GM21529 (cell line): ENCODE data around the gene NAPG.
"Not testable (repeated sequence)": the region's sequence is repeated elsewhere in the genome, so short reads cannot be mapped to it uniquely, and the experiment has no call there.

Experiments
- ATAC-seq: cut with Tn5 transposase; IDR thresholded peaks from one replicate; pipeline ENCODE4 v1.9.1; 2021; ENCODE audit not compliant: unreplicated experiment

Gene NAPG

DNA sequence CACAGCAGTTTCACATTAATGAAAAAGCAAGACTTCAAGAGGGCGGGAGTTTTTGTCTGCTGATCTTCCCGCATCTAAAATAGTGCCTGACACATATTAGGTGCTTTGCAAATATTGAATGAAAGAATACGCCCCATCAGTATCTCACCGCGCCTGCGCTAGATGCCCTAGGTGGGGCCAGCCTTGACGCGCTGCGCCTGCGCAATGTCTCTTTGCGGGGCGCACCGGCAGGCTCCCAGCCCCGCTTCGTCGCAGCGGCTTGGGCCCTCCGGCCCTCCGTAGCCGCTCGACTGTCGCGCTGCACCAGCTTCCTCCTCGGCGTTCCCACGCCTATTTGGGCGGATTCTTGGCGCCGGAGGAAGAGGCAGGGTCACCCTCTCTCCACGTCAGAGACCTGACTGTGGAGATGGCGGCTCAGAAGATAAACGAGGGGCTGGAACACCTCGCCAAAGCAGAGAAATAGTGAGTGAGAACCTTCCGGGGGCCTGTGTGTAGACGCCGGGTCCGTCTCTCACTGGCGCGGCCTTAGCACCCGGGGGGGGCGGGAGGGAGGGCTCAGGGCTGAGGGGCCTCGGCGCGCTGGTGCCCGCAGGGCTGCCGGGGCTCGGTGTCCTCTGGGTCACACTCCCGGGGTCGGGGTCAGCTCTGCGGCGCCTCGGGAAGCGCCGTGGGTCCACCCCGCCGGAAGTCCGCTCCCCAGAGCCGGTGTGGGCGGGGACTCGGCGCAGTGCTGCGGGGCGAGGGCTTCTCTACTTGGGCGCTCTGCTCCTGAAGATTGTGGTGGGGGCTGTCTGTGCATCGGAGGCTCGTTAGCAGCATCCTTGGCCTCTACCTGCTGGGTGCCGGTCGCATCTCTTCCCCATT, at the start of gene NAPG:
Gene NAPG (plus strand): TSS at position 331 of the 864 bp plus-strand sequence. CDS start 76 bp downstream, at position 407.
- ATAC-seq = peak; percentile 68

DNA sequence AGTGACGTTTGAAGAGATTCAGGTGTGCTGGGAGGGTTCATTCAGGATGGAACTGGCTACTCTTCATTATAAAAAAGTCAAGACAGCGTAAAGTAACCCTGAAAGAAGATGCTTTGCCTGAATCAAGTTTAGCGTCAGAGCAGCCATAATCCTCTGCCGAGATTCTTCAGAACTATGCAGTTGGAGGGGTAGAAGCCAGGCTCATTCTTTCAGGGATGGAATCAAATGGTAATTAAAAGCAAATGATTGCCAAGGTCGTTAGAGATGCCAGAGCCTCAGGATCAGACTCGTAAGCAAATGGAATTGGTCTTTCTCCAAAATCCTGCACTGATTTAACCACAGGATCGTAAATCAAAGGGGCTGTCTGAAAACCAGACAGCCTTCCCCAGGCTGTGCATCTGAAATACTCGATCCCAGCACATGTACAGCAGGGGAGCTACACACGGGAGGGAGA, 49.5 kb upstream of the NAPG start:
- no peak for ATAC-seq

DNA sequence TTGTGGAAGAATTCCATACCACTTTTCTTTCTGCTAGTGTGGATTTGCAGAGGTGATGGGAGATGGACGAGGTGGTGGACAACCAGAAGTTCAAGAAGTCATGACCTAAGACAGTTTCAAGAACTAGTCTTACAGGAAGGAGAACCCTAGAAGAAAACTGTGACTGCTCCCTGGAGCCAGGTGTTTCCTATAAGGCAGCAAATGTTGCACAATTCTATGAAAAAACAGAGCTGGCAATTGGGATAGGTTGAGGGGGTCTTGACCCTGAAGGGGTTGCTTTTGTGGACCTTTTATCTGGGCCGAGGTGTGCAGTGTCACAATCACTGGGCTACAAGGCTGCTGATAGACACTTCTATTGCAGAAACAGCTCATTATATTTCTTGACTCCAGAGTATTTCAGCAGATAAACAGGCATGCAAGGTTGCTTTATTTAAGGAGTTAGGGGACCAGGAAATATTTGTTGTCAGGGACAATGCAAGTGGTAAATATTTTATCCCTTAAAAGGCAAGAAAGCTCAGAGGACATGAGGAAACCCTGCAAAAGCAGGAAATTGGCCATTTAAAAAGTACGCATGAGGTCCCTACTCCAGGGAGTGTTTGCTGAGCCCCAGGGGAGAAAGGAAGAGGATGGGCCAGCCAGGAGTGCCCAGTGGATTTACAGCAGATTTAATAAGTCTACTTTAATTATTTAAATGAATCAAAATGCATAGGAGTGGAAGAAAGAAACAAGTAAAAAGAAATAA, 48.5 kb upstream of the NAPG start:
- ATAC-seq = no peak

DNA sequence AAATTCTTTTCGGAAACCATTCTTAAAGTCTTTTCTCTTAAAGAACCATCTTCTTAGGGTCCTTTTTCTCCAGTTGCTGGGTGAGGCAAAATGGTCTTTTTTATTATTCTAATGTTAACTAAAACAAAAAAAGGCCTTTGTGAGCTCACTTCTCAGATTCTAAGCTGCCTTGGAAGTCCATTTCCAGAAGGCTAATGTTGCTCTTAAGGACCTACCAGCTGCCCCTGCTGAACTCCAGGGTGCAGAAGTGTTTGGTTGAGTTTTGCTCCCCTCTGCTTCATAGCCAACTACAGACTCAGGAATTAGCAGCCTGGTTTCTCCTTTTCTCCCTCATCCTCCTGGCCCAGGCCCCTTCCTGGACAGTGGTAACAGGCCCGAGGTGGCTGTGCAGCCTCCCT, 48.0 kb upstream of the NAPG start:
- no peak for ATAC-seq

DNA sequence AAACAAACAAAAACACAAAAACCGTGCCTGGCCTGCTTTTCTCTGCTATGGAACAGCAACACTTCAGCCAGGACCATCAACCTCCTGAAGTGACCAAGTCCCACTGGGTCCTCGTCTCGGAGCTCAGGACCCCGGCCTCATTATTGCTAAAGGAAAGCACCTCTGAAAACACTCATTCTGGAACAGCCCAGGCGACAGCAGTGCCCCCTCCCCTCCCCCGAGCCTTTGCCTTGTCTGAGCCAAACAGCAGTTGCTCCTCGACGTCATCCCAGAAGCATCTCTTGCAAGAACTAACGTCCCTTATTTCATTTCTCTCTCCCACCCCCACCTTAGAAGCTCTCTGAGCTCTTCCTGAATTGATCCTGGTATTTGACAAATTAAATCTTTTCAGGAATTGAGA, 44.0 kb upstream of the NAPG start:
- no peak for ATAC-seq

DNA sequence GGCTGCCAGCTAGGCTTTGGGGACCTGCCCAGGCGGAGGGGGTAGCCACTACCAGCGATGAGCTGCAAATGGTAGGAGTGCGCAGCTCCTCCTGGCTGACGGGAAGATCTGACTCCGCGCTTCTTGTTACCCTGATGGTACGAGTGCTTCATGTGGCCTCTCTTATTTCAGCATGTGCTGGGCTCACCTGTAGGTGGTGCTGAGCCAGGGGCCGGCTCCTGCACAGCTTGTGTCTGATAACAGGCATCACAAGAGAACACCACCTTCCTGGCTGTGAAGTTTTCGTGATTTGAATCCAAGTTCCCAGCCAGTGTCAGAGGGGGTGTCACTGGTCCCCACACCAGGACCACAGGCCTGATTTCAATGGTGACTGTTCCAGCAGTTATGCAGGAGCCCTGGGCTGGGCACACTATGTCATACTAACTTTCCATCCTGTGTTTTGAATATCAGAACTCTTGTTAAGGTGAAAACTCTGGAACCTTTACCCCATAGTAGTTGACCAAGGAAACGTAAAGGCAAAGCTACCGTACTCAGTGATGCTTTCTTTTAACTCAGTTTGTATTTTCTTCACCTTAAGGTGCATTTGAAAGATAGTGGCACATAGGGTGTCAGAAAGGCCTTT, 43.4 kb upstream of the NAPG start:
- ATAC-seq = no peak

DNA sequence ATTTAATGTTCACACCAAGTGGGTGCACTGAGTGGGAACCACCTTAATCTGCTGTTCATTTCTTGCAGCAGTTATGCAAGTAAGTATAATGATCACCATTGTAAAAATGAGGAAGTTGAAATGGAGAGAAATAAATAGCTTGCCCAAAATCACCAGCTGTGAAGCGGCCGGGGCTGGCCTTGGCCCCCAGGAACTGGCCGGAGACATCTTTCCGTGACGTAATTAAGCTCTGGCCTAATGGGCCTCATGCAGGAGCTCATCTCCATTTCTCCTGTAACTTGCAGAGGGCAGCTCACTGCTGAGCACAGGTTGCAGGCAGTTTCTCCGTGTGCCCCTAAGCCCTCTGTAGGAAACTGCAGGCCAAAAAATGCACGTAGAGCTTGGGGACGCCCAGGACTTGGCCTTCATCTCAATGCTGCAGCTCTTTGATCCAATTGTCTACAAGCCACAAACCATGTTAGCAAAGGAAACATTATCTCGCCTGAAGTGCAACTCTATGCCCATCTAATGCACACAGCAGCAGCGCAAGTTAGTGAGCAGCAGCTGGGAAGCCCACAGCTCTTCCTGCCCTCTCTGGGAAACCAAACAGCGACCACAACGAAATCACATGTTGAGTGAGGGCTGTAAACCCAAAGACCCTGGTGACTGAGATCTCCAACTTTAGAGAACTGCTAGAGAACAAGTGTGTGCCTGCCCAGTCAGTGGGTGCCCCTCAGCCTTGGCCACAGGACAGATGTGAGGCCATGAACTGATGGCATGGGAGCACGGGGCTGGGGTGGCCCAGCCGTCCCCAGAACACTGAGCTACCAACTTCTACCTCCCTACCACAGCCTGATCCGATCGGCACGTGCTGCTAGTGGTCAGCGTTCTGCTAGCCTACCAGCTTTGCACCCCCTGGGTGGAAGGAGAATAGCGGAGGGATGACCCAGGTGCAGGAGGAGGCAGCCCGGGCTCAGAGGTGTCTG, 42.6 kb upstream of the NAPG start:
- ATAC-seq = peak; percentile 74

DNA sequence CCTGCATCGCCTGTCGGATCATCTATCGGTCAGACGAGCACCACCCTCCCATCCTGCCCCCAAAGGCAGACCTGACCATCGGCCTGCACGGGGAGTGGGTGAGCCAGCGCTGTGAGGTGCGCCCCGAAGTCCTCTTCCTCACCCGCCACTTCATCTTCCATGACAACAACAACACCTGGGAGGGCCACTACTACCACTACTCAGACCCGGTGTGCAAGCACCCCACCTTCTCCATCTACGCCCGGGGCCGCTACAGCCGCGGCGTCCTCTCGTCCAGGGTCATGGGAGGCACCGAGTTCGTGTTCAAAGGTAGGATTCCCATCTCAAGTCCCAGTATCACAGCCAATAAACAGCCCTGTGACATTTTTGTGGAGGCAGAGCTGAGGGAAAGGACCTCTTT, 40.4 kb upstream of the NAPG start:
- ATAC-seq = no peak

DNA sequence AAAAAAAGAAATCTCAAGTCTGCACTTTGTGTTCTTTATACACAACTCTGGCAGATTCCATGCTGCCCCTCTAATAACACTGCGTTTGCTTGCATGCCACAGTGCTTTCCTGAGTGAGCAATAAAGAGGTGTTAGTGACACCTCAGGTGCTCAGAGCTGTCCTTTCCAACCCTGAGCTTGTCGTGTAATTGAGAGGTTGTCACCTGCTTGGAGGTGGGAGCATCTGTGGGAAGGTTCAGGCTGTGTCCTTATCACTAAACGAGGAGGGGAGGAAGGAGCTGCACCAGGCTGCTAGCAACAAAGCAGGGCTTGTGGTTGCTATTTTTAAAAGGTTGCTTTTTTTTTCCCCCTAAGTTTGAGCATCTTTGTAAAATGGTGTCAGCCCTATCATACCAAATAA, 39.5 kb upstream of the NAPG start:
- ATAC-seq = no peak

DNA sequence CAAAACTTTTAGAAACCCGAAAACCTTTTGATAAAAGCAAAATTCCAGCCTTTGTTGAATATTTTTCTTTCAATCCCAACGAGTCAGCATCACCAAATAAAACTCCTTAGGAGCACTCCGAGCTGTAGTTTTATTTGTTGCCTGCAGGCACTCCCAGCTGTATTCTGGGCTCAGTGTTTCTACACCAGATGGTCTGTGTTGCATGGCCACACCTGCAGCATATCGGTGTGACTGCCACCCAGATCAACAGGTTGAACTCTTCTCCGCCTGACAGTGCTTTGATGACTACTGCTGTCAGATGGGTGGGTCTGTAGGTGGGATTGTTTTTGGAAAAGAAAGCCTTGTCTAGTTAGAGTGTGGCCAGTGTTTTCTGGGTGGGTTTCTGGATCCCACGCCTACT, 38.7 kb upstream of the NAPG start:
- no peak for ATAC-seq

DNA sequence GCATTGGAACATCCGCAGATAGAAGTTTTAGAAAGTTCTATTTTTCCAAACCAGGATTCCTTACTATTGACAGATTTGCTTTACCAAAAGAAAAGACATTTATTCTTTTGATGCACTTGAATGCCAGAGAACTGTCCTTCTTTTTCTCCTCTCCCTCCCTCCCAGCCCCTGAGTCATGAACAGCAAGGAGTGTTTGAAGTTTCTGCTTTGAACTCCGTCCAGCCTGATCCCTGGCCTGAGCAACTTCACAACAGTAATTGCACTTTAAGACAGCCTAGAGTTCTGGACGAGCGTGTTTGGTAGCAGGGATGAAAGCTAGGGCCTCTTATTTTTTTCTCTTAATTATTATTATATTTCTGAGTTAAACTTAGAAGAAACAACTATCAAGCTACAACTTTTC, 37.8 kb upstream of the NAPG start:
- ATAC-seq = no peak

DNA sequence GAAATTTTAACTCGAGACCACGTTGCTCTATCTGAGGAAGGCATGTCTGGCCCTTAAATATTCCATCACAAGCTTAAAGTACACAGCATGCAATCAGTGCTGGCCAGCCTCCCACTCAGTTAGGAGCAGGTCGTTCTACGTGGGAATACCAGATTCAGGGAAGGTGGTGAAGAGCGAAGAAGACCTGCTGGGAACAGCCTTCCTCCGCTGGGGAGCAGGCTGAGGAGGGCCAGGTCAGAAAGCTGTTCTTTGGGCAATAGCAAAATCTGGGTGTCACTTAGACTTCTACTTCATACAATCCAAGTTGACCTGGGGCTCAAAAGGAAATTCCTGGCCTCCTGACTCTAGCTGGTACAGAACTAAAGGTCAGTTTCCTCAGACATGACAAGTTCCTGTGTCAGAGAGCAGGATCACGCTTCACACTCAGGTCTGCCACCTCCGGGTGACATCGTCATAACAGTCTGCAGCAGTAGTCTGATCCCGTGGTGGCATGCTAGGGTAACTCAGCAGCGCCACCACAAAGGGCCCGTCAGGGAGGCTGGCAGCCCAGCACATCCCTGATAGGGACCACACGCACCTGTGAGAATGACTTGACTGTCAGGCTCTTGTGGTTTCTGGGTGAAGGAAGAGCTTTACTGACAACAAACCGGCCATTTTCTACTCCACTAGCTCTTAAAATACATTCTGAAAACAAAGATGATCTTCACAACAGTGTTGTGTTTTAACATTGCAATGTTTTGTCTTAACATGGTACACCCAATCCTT, 35.2 kb upstream of the NAPG start:
- ATAC-seq = peak; percentile 93

DNA sequence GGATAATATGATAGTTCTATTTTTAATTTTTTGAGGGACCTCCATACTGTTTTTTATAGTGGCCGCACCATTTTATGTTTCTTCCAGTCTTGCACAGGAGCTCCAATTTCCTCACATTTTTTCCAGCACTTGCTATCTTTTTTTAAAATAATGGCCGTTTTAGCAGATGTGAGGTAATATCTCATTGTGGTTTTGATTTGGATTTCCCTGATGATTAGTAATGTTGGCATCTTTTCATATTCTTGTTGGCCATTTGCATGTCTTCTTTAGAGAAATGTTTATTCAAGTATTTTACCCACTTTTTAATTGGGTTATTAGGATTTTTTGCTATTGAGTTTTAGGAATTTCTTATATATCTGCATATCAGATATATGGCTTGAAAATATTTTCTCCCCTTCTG, 29.9 kb upstream of the NAPG start:
- no peak for ATAC-seq

DNA sequence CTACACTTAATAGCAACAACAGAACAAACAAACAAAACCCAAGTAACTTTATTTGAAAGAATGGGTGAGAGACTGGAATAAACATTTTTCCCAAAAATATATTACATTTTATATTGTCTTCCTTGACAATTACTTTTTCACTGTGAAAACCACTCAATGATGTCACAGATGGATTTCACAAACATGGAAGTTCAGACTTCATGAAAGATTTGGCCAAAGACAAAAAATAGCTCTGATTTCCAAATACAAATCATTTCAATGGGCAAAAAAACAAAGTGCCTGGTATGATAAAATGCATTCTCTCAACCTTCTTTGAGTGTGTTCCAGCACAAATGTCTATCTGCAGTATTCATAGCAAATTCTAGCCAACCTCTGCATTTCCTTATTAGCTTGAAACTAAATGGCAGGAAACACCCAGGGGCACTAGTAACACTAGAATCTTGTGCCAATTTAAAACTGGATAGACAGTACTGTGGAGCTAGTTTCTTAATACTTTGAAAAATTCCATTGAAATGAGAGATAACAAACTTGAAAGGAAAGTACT, 28.5 kb upstream of the NAPG start:
- no peak for ATAC-seq

DNA sequence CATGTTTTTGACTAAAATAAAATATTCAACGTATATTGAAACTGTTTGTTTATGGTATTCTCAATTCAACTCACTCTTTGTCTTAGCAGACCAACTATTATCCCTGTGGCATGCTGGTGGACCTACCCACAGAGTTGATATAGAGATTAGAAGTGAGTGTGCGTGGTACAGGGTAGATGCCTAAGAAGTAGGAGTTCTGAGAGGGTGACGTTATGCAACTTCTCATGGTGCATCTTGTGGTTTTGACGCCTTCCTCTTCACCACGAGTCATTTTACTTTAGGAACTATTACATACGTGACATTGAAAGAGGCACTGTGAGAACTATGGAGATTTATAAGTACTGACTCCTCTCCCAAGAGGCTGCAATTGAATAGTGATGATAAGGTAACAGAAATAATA, 26.6 kb upstream of the NAPG start:
- ATAC-seq = no peak

DNA sequence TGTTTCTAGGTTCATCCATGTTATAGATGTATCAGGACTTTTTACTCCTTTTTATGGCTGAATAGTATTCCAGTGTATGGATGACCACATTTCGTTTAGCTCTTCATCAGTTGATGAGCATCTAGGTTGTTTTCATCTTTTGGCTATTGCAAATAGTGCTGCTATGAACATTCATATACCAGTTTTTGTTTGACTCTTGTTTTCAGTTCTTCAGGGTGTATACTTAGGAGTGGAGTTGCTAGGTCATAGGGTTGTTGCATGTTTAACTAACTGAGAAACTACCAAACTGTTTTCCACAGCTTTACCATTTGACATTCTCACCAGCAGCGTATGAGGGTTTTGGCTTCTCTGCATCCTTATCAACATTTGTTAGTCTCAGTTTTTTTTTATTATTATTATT, 25.8 kb upstream of the NAPG start:
- no peak for ATAC-seq

DNA sequence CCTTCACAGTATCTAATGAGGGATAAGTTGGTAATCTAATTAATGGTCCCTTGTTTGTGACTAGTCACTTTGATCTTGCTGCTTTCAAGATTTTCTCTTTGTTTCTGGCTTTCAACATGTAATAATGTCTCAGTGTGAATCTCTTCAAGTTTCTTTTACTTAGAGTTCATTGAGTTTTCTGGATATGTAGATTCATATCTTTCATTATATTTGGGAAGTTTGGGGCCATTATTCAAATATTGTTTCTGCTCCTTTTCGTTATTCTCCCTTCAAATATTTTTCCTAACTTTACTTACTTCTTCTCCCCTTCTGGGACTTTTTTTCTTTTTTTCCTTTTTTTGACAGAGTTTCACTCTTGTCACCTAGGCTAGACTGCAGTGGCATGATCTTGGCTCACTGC, 21.1 kb upstream of the NAPG start:
- no peak for ATAC-seq

DNA sequence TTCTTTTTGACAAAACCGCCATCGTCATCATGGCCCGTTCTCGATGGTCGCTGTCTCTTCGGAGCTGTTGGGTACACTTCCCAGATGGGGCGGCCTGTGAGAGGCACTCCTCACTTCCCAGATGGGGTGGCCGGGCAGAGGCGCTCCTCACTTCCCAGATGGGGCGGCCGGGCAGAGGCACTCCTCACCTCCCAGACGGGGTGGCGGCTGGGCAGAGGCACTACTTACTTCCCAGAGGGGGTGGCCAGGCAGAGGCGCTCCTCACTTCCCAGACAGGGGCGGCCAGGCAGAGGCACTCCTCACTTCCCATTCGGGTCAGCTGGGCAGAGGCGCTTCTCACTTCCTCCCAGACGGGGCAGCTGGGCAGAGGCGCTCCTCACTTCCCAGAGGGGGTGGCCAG, 19.9 kb upstream of the NAPG start:
- not testable (repeated sequence) for ATAC-seq

DNA sequence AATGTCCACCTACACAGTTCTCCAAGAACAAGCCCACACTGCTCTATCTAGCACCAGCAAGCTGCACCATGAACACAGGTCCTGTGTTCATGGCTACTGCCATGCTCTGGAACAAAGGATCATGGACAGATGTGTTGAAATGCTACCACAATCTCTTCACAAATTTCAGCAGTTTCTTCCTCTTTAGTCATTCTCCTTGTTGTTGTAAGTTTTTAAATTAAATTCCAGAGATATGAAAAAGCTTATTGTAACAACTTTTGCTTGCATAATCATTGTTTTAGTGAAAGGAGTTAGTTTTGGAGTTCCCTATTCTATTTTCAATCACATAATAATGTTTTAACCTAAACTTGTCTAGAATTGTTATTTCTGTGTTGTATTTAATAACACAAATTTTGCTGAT, 17.2 kb upstream of the NAPG start:
- no peak for ATAC-seq

DNA sequence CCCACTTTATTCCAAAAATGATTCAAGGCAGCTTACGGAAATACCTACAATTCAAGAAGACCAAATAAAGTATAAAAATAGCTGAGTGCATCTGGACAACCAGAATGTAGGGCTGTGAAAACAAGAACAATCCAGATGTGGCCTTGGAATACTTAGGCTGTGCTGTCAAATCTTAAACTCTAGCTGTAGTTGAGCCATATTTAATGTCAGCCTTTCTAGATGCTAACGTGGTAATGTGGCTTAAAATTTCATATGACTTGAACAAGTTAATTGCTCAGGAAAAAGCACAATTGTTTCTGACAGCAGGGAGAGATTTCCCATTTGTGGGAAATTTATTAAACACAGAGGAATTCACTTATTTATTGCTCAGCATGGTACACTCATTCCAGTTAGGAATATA, 14.6 kb upstream of the NAPG start:
- ATAC-seq = no peak
